Endothelial cell of umbilical vein (primary cell): ENCODE results near the gene RLN3. TPM values are rescaled to one million over a fixed set of nuclear protein-coding genes. Genes with fewer than 3 reads are reported as not detected.

Experiments used
- BruUV-seq: library from RNA; stranded (reverse); fragments of 400-500 nt; replicated peaks from 2 replicates; lab custom pipeline; 2021; lab: Mats Ljungman, UMichigan
- CTCF ChIA-PET: fragments of 300-600, 350-600 bp; sonication (Branson Sonifier 250); formaldehyde crosslinking; loops from one replicate; lab custom pipeline; 2021; ENCODE audit warnings: antibody characterized with exemption, inconsistent platforms; lab: Charles Lee
- POLR2A ChIA-PET: fragments of 300-600, 350-600 bp; sonication (Branson Sonifier 250); formaldehyde crosslinking; loops from one replicate; lab custom pipeline; 2021; ENCODE audit warnings: antibody characterized with exemption, inconsistent platforms; lab: Charles Lee
- DNase-seq: peaks from one replicate; pipeline ENCODE4 v3.0.0-alpha.2; 2011; ENCODE audit warnings: low read depth, low spot score
- FAIRE-seq: peaks from 2 replicates; lab custom pipeline; 2011; peaks lifted over from hg19 to GRCh38; lab: Jason Lieb, UNC
- H2AFZ ChIP-seq: 2 replicates; pipeline ENCODE4 v1.6.0; 2012; ENCODE audit warnings: low read depth, low read length, control low read depth, inconsistent platforms
- H3K27ac ChIP-seq: 2 replicates; pipeline ENCODE4 v1.5.1; 2011; ENCODE audit warnings: low read depth, mild to moderate bottlenecking, control low read depth, low read length, moderate library complexity; ENCODE audit not compliant: insufficient read depth
- H3K27me3 ChIP-seq, 2 experiments: 2 replicates each; pipeline versions ENCODE4 v1.6.0 to v1.6.1; 2011; ENCODE audit warnings: low read length in 2 of 2, mixed read lengths in 1 of 2; ENCODE audit not compliant: control insufficient read depth in 2 of 2, insufficient read depth in 2 of 2
- H3K36me3 ChIP-seq, 2 experiments: 2 replicates in 1 of 2; 3 replicates in 1 of 2; pipeline ENCODE4 v1.5.1; 2011; ENCODE audit warnings: low read length in 2 of 2, mild to moderate bottlenecking in 1 of 2, moderate library complexity in 1 of 2; ENCODE audit not compliant: control insufficient read depth in 2 of 2, insufficient read depth in 2 of 2; ENCODE audit errors: extremely low read depth in 1 of 2
- H3K4me1 ChIP-seq: 3 replicates; pipeline ENCODE4 v1.5.1; 2011; ENCODE audit warnings: mild to moderate bottlenecking, low read length; ENCODE audit not compliant: control insufficient read depth, insufficient read depth; ENCODE audit errors: extremely low read depth
- H3K4me2 ChIP-seq: 2 replicates; pipeline ENCODE4 v1.6.1; 2011; ENCODE audit warnings: low read length, control low read depth, mixed read lengths; ENCODE audit not compliant: insufficient read depth
- H3K4me3 ChIP-seq, 3 experiments: fragments of 200-600 bp in 1 of 3; sonication (generic), shearing (Covaris generic) in 1 of 3; replicated peaks in 1 of 3; 2 replicates each; pipeline ENCODE4 v1.5.1; 2011 to 2016; ENCODE audit warnings: control low read depth in 3 of 3, low read length in 3 of 3, mild to moderate bottlenecking in 2 of 3, inconsistent platforms in 1 of 3, low read depth in 1 of 3, moderate library complexity in 1 of 3; ENCODE audit not compliant: insufficient read depth in 1 of 3
- H3K79me2 ChIP-seq: 2 replicates; pipeline ENCODE4 v1.6.0; 2012; ENCODE audit warnings: low read length, inconsistent platforms; ENCODE audit not compliant: control insufficient read depth, insufficient read depth
- H3K9ac ChIP-seq: replicated peaks from 2 replicates; pipeline ENCODE3; 2011; ENCODE audit warnings: low read length, control low read depth; ENCODE audit not compliant: insufficient read depth; ENCODE audit errors: extremely low read depth
- H3K9me1 ChIP-seq: replicated peaks from 3 replicates; pipeline ENCODE4 v1.6.0; 2011; ENCODE audit warnings: mild to moderate bottlenecking, low read length; ENCODE audit not compliant: control insufficient read depth, insufficient read depth; ENCODE audit errors: extremely low read depth
- H3K9me3 ChIP-seq: replicated peaks from 2 replicates; pipeline ENCODE4 v1.5.1; 2012; ENCODE audit warnings: low read length, inconsistent platforms; ENCODE audit not compliant: control insufficient read depth, insufficient read depth
- H4K20me1 ChIP-seq: replicated peaks from 2 replicates; pipeline ENCODE3; 2011; ENCODE audit warnings: mild to moderate bottlenecking, low read length; ENCODE audit not compliant: control insufficient read depth, insufficient read depth; ENCODE audit errors: extremely low read depth
- CTCF ChIP-seq, 2 donors: IDR thresholded peaks; 1 replicate in 1 of 2; 2 replicates in 1 of 2; pipeline ENCODE4 v1.5.1; 2011; ENCODE audit warnings: low read length in 2 of 2, mild to moderate bottlenecking in 2 of 2, moderate library complexity in 2 of 2, control low read depth in 1 of 2, inconsistent platforms in 1 of 2, low read depth in 1 of 2; ENCODE audit not compliant: insufficient read depth in 1 of 2; ENCODE audit errors: extremely low read depth in 1 of 2
- EZH2 ChIP-seq: IDR thresholded peaks from 2 replicates; pipeline ENCODE4 v1.6.1; 2012; ENCODE audit warnings: borderline replicate concordance, low read depth, mild to moderate bottlenecking, moderate library complexity, low read length, inconsistent platforms; ENCODE audit not compliant: severe bottlenecking
- FOS ChIP-seq: IDR thresholded peaks from 2 replicates; pipeline ENCODE4 v1.6.1; 2011; ENCODE audit warnings: mild to moderate bottlenecking, low read length, moderate library complexity, borderline replicate concordance; ENCODE audit not compliant: insufficient read depth
- GATA2 ChIP-seq: IDR thresholded peaks from 2 replicates; pipeline ENCODE4 v1.7.0; 2011; ENCODE audit warnings: low read depth, mild to moderate bottlenecking, moderate library complexity, mixed read lengths, low read length; ENCODE audit not compliant: insufficient read length, insufficient read depth
- JUN ChIP-seq: IDR thresholded peaks from 2 replicates; pipeline ENCODE4 v1.6.1; 2011; ENCODE audit warnings: borderline replicate concordance, low read depth; ENCODE audit not compliant: insufficient read length, insufficient read depth
- MYC ChIP-seq: IDR thresholded peaks from one replicate; pipeline ENCODE4 v1.6.1; 2011; ENCODE audit warnings: mild to moderate bottlenecking, low read depth, low read length
- POLR2A ChIP-seq: IDR thresholded peaks from 2 replicates; pipeline ENCODE4 v1.6.1; 2012; ENCODE audit warnings: low read depth, mild to moderate bottlenecking, control low read depth, low read length
- POLR2AphosphoS5 ChIP-seq: IDR thresholded peaks from 2 replicates; pipeline ENCODE4 v1.6.1; 2012; ENCODE audit warnings: low read depth, mild to moderate bottlenecking, control low read depth, low read length, moderate library complexity; ENCODE audit not compliant: insufficient read depth
- dilution Hi-C: fragments of 300-500 bp; cut with MboI; formaldehyde crosslinking; loops from one replicate; pipeline ENCODE4 v1.15.0; 2019; ENCODE audit warnings: low sequenced_read_pairs; ENCODE audit not compliant: extremely low pct_ligation_motif_present
- intact Hi-C: fragments of 100-400 bp; cut with micrococcal nuclease; formaldehyde crosslinking; loops from one replicate; pipeline ENCODE4 v1.10.0; 2022
- polyA plus RNA-seq, 4 experiments: library from polyadenylated mRNA; depleted of rRNA in 3 of 4; stranded (reverse) in 3 of 4; unstranded in 1 of 4; fragments of >200 nt; gene quantifications; 2 replicates each; pipeline versions ENCODE4 v1.2.1 to v1.2.3, GENCODE V29; 2011 to 2012; ENCODE audit warnings: missing spikeins in 1 of 4
- total RNA-seq: library from RNA; stranded (reverse); gene quantifications from 2 replicates; pipeline ENCODE4 v1.2.3, GENCODE V29; 2021
- TF ChIP-seq, protein P1 (sequence below): IDR thresholded peaks from 2 replicates; pipeline ENCODE4 v1.6.1; 2011; ENCODE audit not compliant: insufficient read depth, insufficient read length

Gene RLN3
- total and polyA plus RNA-seq, 2 donors (not counting 3 experiments of a cell fraction or from before 2014, with no cell fraction given): not detected

- H3K9ac ChIP-seq: no peak overlapping the region
- H4K20me1 ChIP-seq: no peaks in the 10 kb centered on the region
- H3K9me3 ChIP-seq: no peaks in the 10 kb centered on the region
- no peak for TF ChIP-seq CTCF (IDR thresholded peaks at IDR 0.05; ENCODE audit: extremely low read depth in 1 of 2, insufficient read depth in 1 of 2, low read depth in 1 of 2, low read length in 2 of 2)
- no peak for TF ChIP-seq GATA2
- no peak for TF ChIP-seq EZH2
- no peak overlapping the region for H3K27ac ChIP-seq
- dilution Hi-C loops (no loop called here), intact Hi-C loops (no loop called here)
- no peaks in the 10 kb centered on the region for H3K27me3 ChIP-seq
- ChIA-PET CTCF (interaction anchor here (0.7 to 1.0 kb wide), 2 partner anchors 9 to 27 kb away, joined by 4 to 6 read pairs; no protein-coding TSS in a partner anchor), POLR2A (interaction anchor here (0.6 to 1.6 kb wide), 2 partner anchors 9 to 25 kb away, joined by 3 to 4 read pairs; partner anchors contain the start of gene RFX1)
- H3K9me1 ChIP-seq: no peaks in the 10 kb centered on the region
- peaks cover 0 to 7% of the 10 kb centered on the region in 2 experiments for H3K36me3 ChIP-seq
- no peak overlapping the region for H2AFZ ChIP-seq
- BruUV-seq: no TSS peak
- FAIRE-seq (no peak), DNase-seq (no peak)
- H3K79me2 ChIP-seq: peaks cover 2% of the 10 kb centered on the region
- H3K4me2 ChIP-seq: no peak overlapping the region
- no peak overlapping the region for H3K4me3 ChIP-seq
- H3K4me1 ChIP-seq: no peaks in the 10 kb centered on the region
These were observed 30.9 kb upstream of the RLN3 start for GRCh38 chr19:13996928-13997630.

DNA sequence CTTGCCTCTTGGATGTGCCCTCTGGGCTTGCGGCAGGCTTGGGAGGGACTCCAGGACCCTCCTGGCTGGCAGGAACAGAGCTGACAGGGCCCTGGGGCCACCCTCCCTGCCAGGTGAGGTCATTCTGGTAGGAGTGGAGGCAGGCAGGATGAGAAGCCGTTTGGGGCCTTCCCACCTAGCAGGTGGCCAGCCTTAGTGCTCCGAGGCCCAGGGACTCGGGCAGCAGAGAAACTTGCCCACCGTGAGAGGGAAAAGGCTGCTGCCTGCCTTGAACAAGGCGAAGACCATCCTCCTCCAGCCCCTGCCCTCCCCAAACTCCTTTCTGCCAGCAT lies 30.4 kb upstream of the RLN3 start:
- FAIRE-seq (no peak), DNase-seq (no peak)
- POLR2A ChIA-PET: interaction anchor here (0.6 to 1.6 kb wide), 2 partner anchors 8 to 26 kb away, joined by 3 to 4 read pairs; partner anchors contain the start of gene RFX1
- no peaks in the 10 kb centered on the region for H3K27me3 ChIP-seq
- dilution Hi-C loops (no loop called here), intact Hi-C loops (no loop called here)
- CTCF ChIA-PET: interaction anchor here (1.0 to 1.1 kb wide), 2 partner anchors 9 to 62 kb away, joined by 4 to 6 read pairs; no protein-coding TSS in a partner anchor
- no peak overlapping the region for H3K4me3 ChIP-seq
- no peaks in the 10 kb centered on the region for H4K20me1 ChIP-seq
- TF ChIP-seq, protein P1, sequence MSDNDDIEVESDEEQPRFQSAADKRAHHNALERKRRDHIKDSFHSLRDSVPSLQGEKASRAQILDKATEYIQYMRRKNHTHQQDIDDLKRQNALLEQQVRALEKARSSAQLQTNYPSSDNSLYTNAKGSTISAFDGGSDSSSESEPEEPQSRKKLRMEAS: no peak
- TF ChIP-seq FOS (no peak), POLR2A (no peak), POLR2AphosphoS5 (no peak), MYC (no peak), JUN (no peak), CTCF (IDR thresholded peaks at IDR 0.05; ENCODE audit: extremely low read depth in 1 of 2, insufficient read depth in 1 of 2, low read depth in 1 of 2, low read length in 2 of 2) (no peak), EZH2 (no peak), GATA2 (no peak)
- no TSS peak for BruUV-seq
- no peak overlapping the region for H3K9ac ChIP-seq
- no peaks in the 10 kb centered on the region for H3K9me1 ChIP-seq
- no peaks in the 10 kb centered on the region for H3K9me3 ChIP-seq
- H2AFZ ChIP-seq: no peak overlapping the region
- H3K4me2 ChIP-seq: no peak overlapping the region
- peaks cover 5% of the 10 kb centered on the region for H3K79me2 ChIP-seq
- H3K4me1 ChIP-seq: no peaks in the 10 kb centered on the region
- H3K36me3 ChIP-seq: peaks cover 0 to 7% of the 10 kb centered on the region in 2 experiments
- H3K27ac ChIP-seq: no peak overlapping the region
